HCT116 (cell line): Measurements from ENCODE around the gene RREB1. TPM values are rescaled to one million over a fixed set of nuclear protein-coding genes. Genes with fewer than 3 reads are reported as not detected.

Experiments
- ATAC-seq: fragments of 200-7000 bp; cut with Tn5 transposase; 2 replicates; pipeline ENCODE4 v1.9.1; 2020; ENCODE audit warnings: mild to moderate bottlenecking, moderate library complexity
- BruUV-seq: library from RNA; stranded (reverse); fragments of 400-500 nt; replicated peaks from 2 replicates; lab custom pipeline; 2021; lab: Mats Ljungman, UMichigan
- CTCF ChIA-PET: fragments of 300-600 bp; sonication (Branson Sonifier 250); formaldehyde crosslinking; loops from one replicate; lab custom pipeline; 2021; ENCODE audit warnings: antibody characterized with exemption; lab: Charles Lee
- POLR2A ChIA-PET: fragments of 300-600, 350-600 bp; sonication (Branson Sonifier 250); formaldehyde crosslinking; loops from one replicate; lab custom pipeline; 2021; ENCODE audit warnings: antibody characterized with exemption; lab: Charles Lee
- RAD21 ChIA-PET, 2 experiments: fragments of 300-600 bp; sonication (Branson Sonifier 250); formaldehyde crosslinking; loops; one replicate each; lab custom pipeline; 2023; ENCODE audit warnings: low total read pairs in 2 of 2; ENCODE audit not compliant: uncharacterized antibody in 2 of 2, unreplicated experiment in 2 of 2, low non-redundant PET in 1 of 2; lab: Charles Lee
- DNase-seq: peaks from one replicate; pipeline ENCODE4 v3.0.0-alpha.2; 2010; ENCODE audit warnings: low read depth, low spot score
- H2AFZ ChIP-seq: fragments of 200-600 bp; shearing (Covaris generic), sonication (generic); 2 replicates; pipeline ENCODE4 v1.6.1; 2017; ENCODE audit warnings: low read depth, mixed run types, mixed read lengths, antibody characterized with exemption, low read length; ENCODE audit not compliant: poor library complexity, severe bottlenecking
- H3K27ac ChIP-seq: 2 replicates; pipeline ENCODE4 v1.5.1; 2012; ENCODE audit warnings: low read depth, low read length
- H3K27me3 ChIP-seq: fragments of 200-600 bp; sonication (generic); 2 replicates; pipeline ENCODE4 v1.6.1; 2016; ENCODE audit warnings: mixed run types, low read length, mixed read lengths; ENCODE audit not compliant: insufficient read depth
- H3K36me3 ChIP-seq, 2 experiments: fragments of 200-500 bp in 1 of 2; fragments of 200-600 bp in 1 of 2; sonication (Bioruptor generic) in 1 of 2; sonication (generic) in 1 of 2; 2 replicates each; pipeline versions ENCODE4 v1.5.1 to v1.6.1; 2014 to 2016; ENCODE audit warnings: low read length in 2 of 2, inconsistent platforms in 1 of 2, mixed read lengths in 1 of 2, mixed run types in 1 of 2; ENCODE audit not compliant: insufficient read depth in 2 of 2, control insufficient read depth in 1 of 2
- H3K4me1 ChIP-seq, 2 experiments: fragments of 200-600 bp in 1 of 2; sonication (generic) in 1 of 2; 2 replicates each; pipeline versions ENCODE4 v1.5.1 to v1.6.1; 2012 to 2017; ENCODE audit warnings: low read length in 2 of 2, inconsistent platforms in 1 of 2, mild to moderate bottlenecking in 1 of 2, mixed read lengths in 1 of 2, mixed run types in 1 of 2, moderate library complexity in 1 of 2; ENCODE audit not compliant: insufficient read depth in 2 of 2, control insufficient read depth in 1 of 2
- H3K4me2 ChIP-seq: fragments of 200-600 bp; sonication (generic); 2 replicates; pipeline ENCODE4 v1.6.1; 2017; ENCODE audit warnings: mixed run types, low read length, mixed read lengths
- H3K4me3 ChIP-seq, 2 experiments: fragments of 200-600 bp in 1 of 2; sonication (generic) in 1 of 2; replicated peaks in 1 of 2; 2 replicates each; pipeline ENCODE4 v1.5.1; 2011 to 2016; ENCODE audit warnings: low read length in 2 of 2, control low read depth in 1 of 2, low read depth in 1 of 2, mild to moderate bottlenecking in 1 of 2, mixed read lengths in 1 of 2, mixed run types in 1 of 2
- H3K79me2 ChIP-seq: fragments of 200-600 bp; sonication (generic); 2 replicates; pipeline ENCODE4 v1.6.1; 2017; ENCODE audit warnings: mild to moderate bottlenecking, mixed run types, low read length, moderate library complexity, mixed read lengths; ENCODE audit not compliant: insufficient read depth
- H3K9ac ChIP-seq: fragments of 200-600 bp; sonication (generic); 2 replicates; pipeline ENCODE4 v1.6.1; 2016; ENCODE audit warnings: low read length, mixed read lengths
- H3K9me2 ChIP-seq: fragments of 200-600 bp; sonication (generic), shearing (Covaris generic); 2 replicates; pipeline ENCODE4 v1.6.1; 2017; ENCODE audit warnings: mixed run types, mild to moderate bottlenecking, moderate library complexity; ENCODE audit not compliant: insufficient read depth
- H3K9me3 ChIP-seq, 2 experiments: fragments of 200-500 bp in 1 of 2; fragments of 200-600 bp in 1 of 2; sonication (Bioruptor generic) in 1 of 2; sonication (generic) in 1 of 2; 2 replicates each; pipeline ENCODE4 v1.6.1; 2014 to 2017; ENCODE audit warnings: low read length in 2 of 2, mixed read lengths in 2 of 2, inconsistent platforms in 1 of 2, low read depth in 1 of 2, mild to moderate bottlenecking in 1 of 2, mixed run types in 1 of 2, moderate library complexity in 1 of 2; ENCODE audit not compliant: control insufficient read depth in 1 of 2, insufficient read depth in 1 of 2
- H4K20me1 ChIP-seq: fragments of 200-600 bp; sonication (generic), shearing (Covaris generic); 2 replicates; pipeline ENCODE4 v1.6.1; 2017; ENCODE audit warnings: mixed run types, mild to moderate bottlenecking, moderate library complexity; ENCODE audit not compliant: insufficient read depth
- EZH2 ChIP-seq: fragments of 200-600 bp; sonication (generic); IDR thresholded peaks from 2 replicates; pipeline ENCODE4 v1.6.1; 2017; ENCODE audit warnings: antibody characterized with exemption, mixed run types
- EZH2phosphoT487 ChIP-seq: fragments of 200-600 bp; IDR thresholded peaks from 2 replicates; pipeline ENCODE4 v1.6.1; 2018; ENCODE audit warnings: antibody characterized with exemption, borderline replicate concordance
- FOSL1 ChIP-seq: IDR thresholded peaks from 2 replicates; pipeline ENCODE4 v1.6.1; 2012; ENCODE audit warnings: low read depth
- JUND ChIP-seq: IDR thresholded peaks from 2 replicates; pipeline ENCODE4 v1.6.1; 2012
- POLR2A ChIP-seq: IDR thresholded peaks from 2 replicates; pipeline ENCODE4 v1.7.0; 2011; ENCODE audit warnings: borderline replicate concordance; ENCODE audit not compliant: insufficient read depth, insufficient read length; ENCODE audit errors: extremely low read depth
- POLR2AphosphoS5 ChIP-seq: IDR thresholded peaks from 2 replicates; pipeline ENCODE4 v1.6.1; 2011; ENCODE audit warnings: mild to moderate bottlenecking, low read depth, low read length, moderate library complexity
- RAD21 ChIP-seq: IDR thresholded peaks from 2 replicates; pipeline ENCODE4 v1.6.1; 2012; ENCODE audit warnings: low read depth, mild to moderate bottlenecking
- REST ChIP-seq: IDR thresholded peaks from 2 replicates; pipeline ENCODE4 v1.6.1; 2012; ENCODE audit warnings: low read depth
- TCF7L2 ChIP-seq: IDR thresholded peaks from 2 replicates; pipeline ENCODE4 v1.7.0; 2011; ENCODE audit warnings: borderline replicate concordance, inconsistent platforms; ENCODE audit not compliant: insufficient read depth, insufficient read length; ENCODE audit errors: extremely low read depth
- ZFX ChIP-seq: fragments of 450-650 bp; IDR thresholded peaks from 2 replicates; pipeline ENCODE4 v1.6.1; 2017
- intact Hi-C: fragments of 100-400 bp; cut with micrococcal nuclease; formaldehyde crosslinking; loops from 2 replicates; pipeline ENCODE4 v1.10.0; 2022
- total RNA-seq: library from RNA; stranded (reverse); gene quantifications from one replicate; pipeline ENCODE4 v1.2.1, GENCODE V29; 2021; ENCODE audit not compliant: unreplicated experiment
- TF ChIP-seq, protein P1 (sequence below): IDR thresholded peaks from 2 replicates; pipeline ENCODE4 v1.6.1; 2012

The RREB1 gene
- total RNA-seq, 1 experiment from 2014 or later, result 47.9 TPM

DNA sequence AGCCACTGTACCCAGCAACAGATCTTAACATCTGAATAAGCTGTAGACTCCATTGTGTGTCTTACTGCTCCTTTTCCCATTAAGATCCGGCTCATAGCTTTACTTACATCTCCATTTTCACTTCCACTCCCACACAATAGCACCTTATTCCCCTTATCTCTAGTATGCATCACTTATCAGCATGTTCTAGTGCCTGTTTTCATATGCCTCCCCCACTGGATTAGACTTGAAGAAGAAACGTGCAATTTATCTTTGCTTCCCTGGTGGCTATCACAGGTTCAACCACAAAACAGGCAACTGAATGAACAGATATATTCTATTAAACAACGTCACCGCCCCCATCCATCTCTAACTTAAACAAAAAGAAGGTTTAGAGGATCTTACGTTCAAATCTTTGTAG is 193.2 kb downstream of the RREB1 start:
- Histone ChIP-seq H3K79me2 (peaks cover 81% of the 10 kb centered on the region), H3K4me1 (no peaks in the 10 kb centered on the region), H3K36me3 (peaks cover 53 to 70% of the 10 kb centered on the region in 2 experiments), H3K9me3 (no peaks in the 10 kb centered on the region), H4K20me1 (peaks cover 3% of the 10 kb centered on the region; the same call in 1 of the 2 replicates), H3K4me2 (no peak overlapping the region), H3K27me3 (no peaks in the 10 kb centered on the region), H3K4me3 (no peak overlapping the region), H3K9me2 (no peaks in the 10 kb centered on the region), H3K9ac (no peak overlapping the region), H3K27ac (no peak overlapping the region), H2AFZ (no peak overlapping the region)
- POLR2A ChIA-PET, result no interaction called here
- no peak for TF ChIP-seq POLR2AphosphoS5
- no peak for TF ChIP-seq REST
- TF ChIP-seq, protein P1, sequence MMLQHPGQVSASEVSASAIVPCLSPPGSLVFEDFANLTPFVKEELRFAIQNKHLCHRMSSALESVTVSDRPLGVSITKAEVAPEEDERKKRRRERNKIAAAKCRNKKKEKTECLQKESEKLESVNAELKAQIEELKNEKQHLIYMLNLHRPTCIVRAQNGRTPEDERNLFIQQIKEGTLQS, result no peak
- no peak for TF ChIP-seq EZH2
- TF ChIP-seq RAD21, result no peak
- no peak for TF ChIP-seq POLR2A
- TF ChIP-seq JUND, result no peak
- TF ChIP-seq ZFX, result no peak
- no peak for TF ChIP-seq TCF7L2
- TF ChIP-seq FOSL1, result no peak
- no peak for TF ChIP-seq EZH2phosphoT487
- no TSS peak for BruUV-seq
- no peak for ATAC-seq
- RAD21 ChIA-PET, result no interaction called here
- CTCF ChIA-PET, result no interaction called here
- intact Hi-C loops, result no loop called here
- DNase-seq, result no peak

Other genes with a start within 250 kb of the RREB1 start
- 127 TPM for gene SSR1, start 205.2 kb downstream of the RREB1 start, total RNA-seq